WTC11 (cell line): ENCODE measurements around the gene PCBP3. TPM values are rescaled to one million over a fixed set of nuclear protein-coding genes. Genes with fewer than 3 reads are reported as not detected.
A peak's percentile ranks its signal among the peaks of the same experiment; 100 is the strongest.

Experiments
- ATAC-seq: fragments of 200-7000 bp; cut with Tn5 transposase; 2 replicates; pipeline ENCODE4 v1.10.0; 2021; ENCODE audit warnings: mild to moderate bottlenecking, moderate library complexity
- CTCF ChIA-PET: fragments of 300-600 bp; sonication (Branson Sonifier 250); formaldehyde crosslinking; loops from one replicate; lab custom pipeline; 2021; ENCODE audit warnings: antibody characterized with exemption; lab: Charles Lee
- POLR2A ChIA-PET: fragments of 350-600 bp; sonication (Branson Sonifier 250); formaldehyde crosslinking; loops from one replicate; lab custom pipeline; 2021; ENCODE audit warnings: antibody characterized with exemption; lab: Charles Lee
- DNase-seq: peaks from one replicate; pipeline ENCODE4 v3.0.0; 2021; ENCODE audit warnings: low spot score
- H3K27ac Mint-ChIP-seq: 2 replicates; pipeline ENCODE4 v1.8.0; 2021; ENCODE audit warnings: mixed read lengths
- H3K27me3 Mint-ChIP-seq: 2 replicates; pipeline ENCODE4 v1.8.0; 2021; ENCODE audit warnings: low read depth, mild to moderate bottlenecking, moderate library complexity, mixed read lengths
- H3K36me3 Mint-ChIP-seq: 2 replicates; pipeline ENCODE4 v1.8.0; 2021; ENCODE audit warnings: mixed read lengths
- H3K4me1 Mint-ChIP-seq: 2 replicates; pipeline ENCODE4 v1.8.0; 2022; ENCODE audit warnings: mixed read lengths
- H3K4me3 Mint-ChIP-seq: 2 replicates; pipeline ENCODE4 v1.8.0; 2021; ENCODE audit warnings: mild to moderate bottlenecking, moderate library complexity, mixed read lengths
- H3K9me3 Mint-ChIP-seq: 2 replicates; pipeline ENCODE4 v1.8.0; 2021; ENCODE audit warnings: mixed read lengths
- ATF1 ChIP-seq: sonication (generic); formaldehyde crosslinking; IDR thresholded peaks from 2 replicates; pipeline ENCODE4 v1.8.1; 2023; ENCODE audit warnings: mild to moderate bottlenecking, moderate library complexity, missing genetic modification reagents
- E2F1 ChIP-seq: sonication (generic); formaldehyde crosslinking; IDR thresholded peaks from 2 replicates; pipeline ENCODE4 v1.8.0; 2022; ENCODE audit warnings: mild to moderate bottlenecking, missing genetic modification reagents
- EMX1 ChIP-seq: fragments of 250-450 bp; sonication (Bioruptor Pico); IDR thresholded peaks from 2 replicates; pipeline ENCODE4 v1.8.0; 2021; ENCODE audit warnings: mild to moderate bottlenecking
- ETV6 ChIP-seq: sonication (generic); formaldehyde crosslinking; IDR thresholded peaks from 2 replicates; pipeline ENCODE4 v1.8.1; 2022; ENCODE audit warnings: mild to moderate bottlenecking, missing genetic modification reagents
- FOXJ3 ChIP-seq: sonication (generic); formaldehyde crosslinking; IDR thresholded peaks from 2 replicates; pipeline ENCODE4 v1.9.0; 2021; ENCODE audit warnings: missing genetic modification reagents, mild to moderate bottlenecking, borderline replicate concordance
- HMGA2 ChIP-seq: fragments of 250-450 bp; sonication (Bioruptor Pico); IDR thresholded peaks from 2 replicates; pipeline ENCODE4 v1.4.0; 2021; ENCODE audit warnings: mild to moderate bottlenecking, moderate library complexity
- IRF1 ChIP-seq: sonication (generic); formaldehyde crosslinking; IDR thresholded peaks from 2 replicates; pipeline ENCODE4 v1.8.0; 2023; ENCODE audit warnings: missing genetic modification reagents
- IRF2 ChIP-seq: sonication (generic); formaldehyde crosslinking; IDR thresholded peaks from 2 replicates; pipeline ENCODE4 v1.8.0; 2022; ENCODE audit warnings: low read depth, missing genetic modification reagents, borderline replicate concordance
- JUN ChIP-seq: sonication (generic); formaldehyde crosslinking; IDR thresholded peaks from 2 replicates; pipeline ENCODE4 v1.8.0; 2023; ENCODE audit warnings: mild to moderate bottlenecking, missing genetic modification reagents
- KAT7 ChIP-seq: sonication (generic); formaldehyde crosslinking; IDR thresholded peaks from 2 replicates; pipeline ENCODE4 v1.8.1; 2023; ENCODE audit warnings: missing genetic modification reagents, mild to moderate bottlenecking, borderline replicate concordance
- NR3C1 ChIP-seq: sonication (generic); formaldehyde crosslinking; conservative IDR thresholded peaks from 2 replicates; pipeline ENCODE4 v1.8.1; 2023; ENCODE audit warnings: low read depth, mild to moderate bottlenecking, missing genetic modification reagents
- OVOL2 ChIP-seq: fragments of 250-450 bp; sonication (Bioruptor Pico); IDR thresholded peaks from 2 replicates; pipeline ENCODE4 v1.9.0; 2021; ENCODE audit warnings: mild to moderate bottlenecking, borderline replicate concordance
- USF2 ChIP-seq: sonication (generic); formaldehyde crosslinking; IDR thresholded peaks from 2 replicates; pipeline ENCODE4 v1.8.1; 2023; ENCODE audit warnings: mild to moderate bottlenecking, missing genetic modification reagents, moderate library complexity
- ZNF121 ChIP-seq: sonication (generic); formaldehyde crosslinking; IDR thresholded peaks from 2 replicates; pipeline ENCODE4 v1.8.0; 2023; ENCODE audit warnings: missing genetic modification reagents
- ZNF219 ChIP-seq: sonication (generic); formaldehyde crosslinking; IDR thresholded peaks from 2 replicates; pipeline ENCODE4 v1.8.0; 2023; ENCODE audit warnings: missing genetic modification reagents, mild to moderate bottlenecking, borderline replicate concordance
- ZNF263 ChIP-seq: sonication (generic); formaldehyde crosslinking; IDR thresholded peaks from 2 replicates; pipeline ENCODE4 v1.8.1; 2022; ENCODE audit warnings: low read depth, mild to moderate bottlenecking, moderate library complexity, missing genetic modification reagents
- total RNA-seq: library from RNA; stranded (reverse); gene quantifications from 3 replicates; pipeline ENCODE4 v1.2.3, GENCODE V29; 2021
- TF ChIP-seq, protein P1 (sequence below): fragments of 250-450 bp; sonication (Bioruptor Pico); IDR thresholded peaks from 2 replicates; pipeline ENCODE4 v1.9.0; 2021; ENCODE audit warnings: mild to moderate bottlenecking, borderline replicate concordance
- TF ChIP-seq, protein P2 (sequence below): fragments of 250-450 bp; sonication (Bioruptor Pico); conservative IDR thresholded peaks from 2 replicates; pipeline ENCODE4 v1.9.0; 2021; ENCODE audit warnings: mild to moderate bottlenecking
- TF ChIP-seq, protein P3 (sequence below): sonication (generic); formaldehyde crosslinking; IDR thresholded peaks from 2 replicates; pipeline ENCODE4 v1.8.0; 2022; ENCODE audit warnings: missing genetic modification reagents
- TF ChIP-seq, protein P4 (sequence below): fragments of 250-450 bp; sonication (Bioruptor Pico); IDR thresholded peaks from 2 replicates; pipeline ENCODE4 v1.9.0; 2021; ENCODE audit warnings: mild to moderate bottlenecking
- TF ChIP-seq, protein P5 (sequence below): sonication (generic); formaldehyde crosslinking; conservative IDR thresholded peaks from 2 replicates; pipeline ENCODE4 v1.8.1; 2022; ENCODE audit warnings: mild to moderate bottlenecking, missing genetic modification reagents

Gene PCBP3
- total RNA-seq, 1 experiment from 2014 or later: 8.5 TPM

GRCh38 chr21:45857761-45858160 lies 214.2 kb downstream of the PCBP3 start (continued):
- TF ChIP-seq, protein P1, sequence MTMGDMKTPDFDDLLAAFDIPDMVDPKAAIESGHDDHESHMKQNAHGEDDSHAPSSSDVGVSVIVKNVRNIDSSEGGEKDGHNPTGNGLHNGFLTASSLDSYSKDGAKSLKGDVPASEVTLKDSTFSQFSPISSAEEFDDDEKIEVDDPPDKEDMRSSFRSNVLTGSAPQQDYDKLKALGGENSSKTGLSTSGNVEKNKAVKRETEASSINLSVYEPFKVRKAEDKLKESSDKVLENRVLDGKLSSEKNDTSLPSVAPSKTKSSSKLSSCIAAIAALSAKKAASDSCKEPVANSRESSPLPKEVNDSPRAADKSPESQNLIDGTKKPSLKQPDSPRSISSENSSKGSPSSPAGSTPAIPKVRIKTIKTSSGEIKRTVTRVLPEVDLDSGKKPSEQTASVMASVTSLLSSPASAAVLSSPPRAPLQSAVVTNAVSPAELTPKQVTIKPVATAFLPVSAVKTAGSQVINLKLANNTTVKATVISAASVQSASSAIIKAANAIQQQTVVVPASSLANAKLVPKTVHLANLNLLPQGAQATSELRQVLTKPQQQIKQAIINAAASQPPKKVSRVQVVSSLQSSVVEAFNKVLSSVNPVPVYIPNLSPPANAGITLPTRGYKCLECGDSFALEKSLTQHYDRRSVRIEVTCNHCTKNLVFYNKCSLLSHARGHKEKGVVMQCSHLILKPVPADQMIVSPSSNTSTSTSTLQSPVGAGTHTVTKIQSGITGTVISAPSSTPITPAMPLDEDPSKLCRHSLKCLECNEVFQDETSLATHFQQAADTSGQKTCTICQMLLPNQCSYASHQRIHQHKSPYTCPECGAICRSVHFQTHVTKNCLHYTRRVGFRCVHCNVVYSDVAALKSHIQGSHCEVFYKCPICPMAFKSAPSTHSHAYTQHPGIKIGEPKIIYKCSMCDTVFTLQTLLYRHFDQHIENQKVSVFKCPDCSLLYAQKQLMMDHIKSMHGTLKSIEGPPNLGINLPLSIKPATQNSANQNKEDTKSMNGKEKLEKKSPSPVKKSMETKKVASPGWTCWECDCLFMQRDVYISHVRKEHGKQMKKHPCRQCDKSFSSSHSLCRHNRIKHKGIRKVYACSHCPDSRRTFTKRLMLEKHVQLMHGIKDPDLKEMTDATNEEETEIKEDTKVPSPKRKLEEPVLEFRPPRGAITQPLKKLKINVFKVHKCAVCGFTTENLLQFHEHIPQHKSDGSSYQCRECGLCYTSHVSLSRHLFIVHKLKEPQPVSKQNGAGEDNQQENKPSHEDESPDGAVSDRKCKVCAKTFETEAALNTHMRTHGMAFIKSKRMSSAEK: no peak
- no peak for TF ChIP-seq IRF1 (CRISPR knock-in tag)
- no peak for TF ChIP-seq ZNF219 (CRISPR knock-in tag)
- TF ChIP-seq, protein P2, sequence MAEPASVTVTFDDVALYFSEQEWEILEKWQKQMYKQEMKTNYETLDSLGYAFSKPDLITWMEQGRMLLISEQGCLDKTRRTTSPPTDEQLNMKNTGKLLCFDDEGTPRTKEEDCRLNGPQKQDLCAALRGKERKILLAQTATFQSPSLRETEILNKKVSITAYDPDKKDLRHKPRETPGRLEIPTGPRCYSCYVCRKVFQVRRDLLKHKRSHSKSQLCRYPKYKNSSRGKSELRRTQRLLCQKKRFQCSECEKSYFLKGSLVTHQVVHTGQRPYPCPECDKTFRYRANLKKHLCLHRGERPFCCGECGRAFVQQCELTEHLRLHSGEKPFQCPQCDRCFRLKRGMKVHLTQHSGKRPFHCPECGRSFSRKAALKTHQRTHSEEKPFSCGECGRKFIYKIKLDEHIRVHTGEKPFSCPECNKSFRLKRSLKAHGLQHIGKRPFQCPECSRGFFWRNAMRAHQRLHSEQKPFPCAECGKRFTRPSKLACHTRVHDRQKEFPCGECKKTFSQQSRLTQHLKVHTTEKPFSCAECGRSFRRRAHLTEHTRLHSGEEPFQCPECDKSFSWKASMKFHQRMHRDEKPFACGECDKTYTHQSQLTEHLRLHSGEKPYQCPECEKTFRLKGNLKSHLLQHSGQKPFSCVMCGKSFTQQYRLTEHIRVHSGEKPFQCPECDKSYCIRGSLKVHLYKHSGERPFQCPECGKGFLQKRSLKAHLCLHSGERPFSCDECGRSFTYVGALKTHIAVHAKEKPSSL: no peak
- no peak for TF ChIP-seq FOXJ3
- no peak for TF ChIP-seq ZNF263 (CRISPR knock-in tag)
- TF ChIP-seq, protein P3, sequence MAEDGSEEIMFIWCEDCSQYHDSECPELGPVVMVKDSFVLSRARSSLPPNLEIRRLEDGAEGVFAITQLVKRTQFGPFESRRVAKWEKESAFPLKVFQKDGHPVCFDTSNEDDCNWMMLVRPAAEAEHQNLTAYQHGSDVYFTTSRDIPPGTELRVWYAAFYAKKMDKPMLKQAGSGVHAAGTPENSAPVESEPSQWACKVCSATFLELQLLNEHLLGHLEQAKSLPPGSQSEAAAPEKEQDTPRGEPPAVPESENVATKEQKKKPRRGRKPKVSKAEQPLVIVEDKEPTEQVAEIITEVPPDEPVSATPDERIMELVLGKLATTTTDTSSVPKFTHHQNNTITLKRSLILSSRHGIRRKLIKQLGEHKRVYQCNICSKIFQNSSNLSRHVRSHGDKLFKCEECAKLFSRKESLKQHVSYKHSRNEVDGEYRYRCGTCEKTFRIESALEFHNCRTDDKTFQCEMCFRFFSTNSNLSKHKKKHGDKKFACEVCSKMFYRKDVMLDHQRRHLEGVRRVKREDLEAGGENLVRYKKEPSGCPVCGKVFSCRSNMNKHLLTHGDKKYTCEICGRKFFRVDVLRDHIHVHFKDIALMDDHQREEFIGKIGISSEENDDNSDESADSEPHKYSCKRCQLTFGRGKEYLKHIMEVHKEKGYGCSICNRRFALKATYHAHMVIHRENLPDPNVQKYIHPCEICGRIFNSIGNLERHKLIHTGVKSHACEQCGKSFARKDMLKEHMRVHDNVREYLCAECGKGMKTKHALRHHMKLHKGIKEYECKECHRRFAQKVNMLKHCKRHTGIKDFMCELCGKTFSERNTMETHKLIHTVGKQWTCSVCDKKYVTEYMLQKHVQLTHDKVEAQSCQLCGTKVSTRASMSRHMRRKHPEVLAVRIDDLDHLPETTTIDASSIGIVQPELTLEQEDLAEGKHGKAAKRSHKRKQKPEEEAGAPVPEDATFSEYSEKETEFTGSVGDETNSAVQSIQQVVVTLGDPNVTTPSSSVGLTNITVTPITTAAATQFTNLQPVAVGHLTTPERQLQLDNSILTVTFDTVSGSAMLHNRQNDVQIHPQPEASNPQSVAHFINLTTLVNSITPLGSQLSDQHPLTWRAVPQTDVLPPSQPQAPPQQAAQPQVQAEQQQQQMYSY (CRISPR knock-in tag): no peak
- TF ChIP-seq HMGA2 (CRISPR knock-in tag): no peak
- TF ChIP-seq ATF1: no peak
- no peak for TF ChIP-seq USF2 (CRISPR knock-in tag)

- H3K27me3 Mint-ChIP-seq: peaks cover 2% of the 10 kb centered on the region; the same call in 1 of the 2 replicates
- POLR2A ChIA-PET: no interaction called here
- ATAC-seq (no peak), DNase-seq (no peak)
- H3K36me3 Mint-ChIP-seq: no peaks in the 10 kb centered on the region
- H3K27ac Mint-ChIP-seq: peak overlapping the region; percentile 32; the same call in 1 of the 2 replicates
- CTCF ChIA-PET: no interaction called here
- H3K4me3 Mint-ChIP-seq: no peak overlapping the region
- H3K9me3 Mint-ChIP-seq: no peaks in the 10 kb centered on the region
- H3K4me1 Mint-ChIP-seq: peaks cover 38% of the 10 kb centered on the region
- no peak for TF ChIP-seq ZNF121 (CRISPR knock-in tag)
- no peak for TF ChIP-seq KAT7 (CRISPR knock-in tag)
- TF ChIP-seq, protein P4, sequence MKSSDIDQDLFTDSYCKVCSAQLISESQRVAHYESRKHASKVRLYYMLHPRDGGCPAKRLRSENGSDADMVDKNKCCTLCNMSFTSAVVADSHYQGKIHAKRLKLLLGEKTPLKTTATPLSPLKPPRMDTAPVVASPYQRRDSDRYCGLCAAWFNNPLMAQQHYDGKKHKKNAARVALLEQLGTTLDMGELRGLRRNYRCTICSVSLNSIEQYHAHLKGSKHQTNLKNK: no peak
- TF ChIP-seq EMX1 (CRISPR knock-in tag): no peak
- no peak for TF ChIP-seq HMGA2 (CRISPR knock-in tag)
- no peak for TF ChIP-seq OVOL2 (CRISPR knock-in tag)
- TF ChIP-seq, protein P5, sequence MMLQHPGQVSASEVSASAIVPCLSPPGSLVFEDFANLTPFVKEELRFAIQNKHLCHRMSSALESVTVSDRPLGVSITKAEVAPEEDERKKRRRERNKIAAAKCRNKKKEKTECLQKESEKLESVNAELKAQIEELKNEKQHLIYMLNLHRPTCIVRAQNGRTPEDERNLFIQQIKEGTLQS (CRISPR knock-in tag): no peak
- TF ChIP-seq E2F1: no peak
- no peak for TF ChIP-seq ZNF219 (CRISPR knock-in tag)
- no peak for TF ChIP-seq NR3C1
- TF ChIP-seq JUN (CRISPR knock-in tag): no peak
- no peak for TF ChIP-seq ETV6 (CRISPR knock-in tag)
- TF ChIP-seq IRF2 (CRISPR knock-in tag): no peak
Measured at GRCh38 chr21:45858180-45858579, 214.7 kb downstream of the PCBP3 start.
